ENCODE results near the gene TBC1D9B.

The TBC1D9B gene

GRCh38 chr5:179812997-179813607, 94.6 kb downstream of the TBC1D9B start:
- Histone ChIP-seq H3K27me3 (ENCODE audit: insufficient read depth, low read length) (no peaks in the 10 kb centered on the region), H3K36me3 (ENCODE audit: insufficient read depth, low read length) (peaks cover 3% of the 10 kb centered on the region; the same call in 1 of the 2 replicates), H3K27ac (ENCODE audit: low read depth, low read length) (no peak overlapping the region), H2AFZ (ENCODE audit: low read length, unreplicated experiment) (no peak overlapping the region), H3K79me2 (ENCODE audit: control insufficient read depth, insufficient read depth, low read length, unreplicated experiment) (peaks cover 3% of the 10 kb centered on the region), H3K4me1 (ENCODE audit: control insufficient read depth, insufficient read depth, low read length, unreplicated experiment) (peaks cover 8% of the 10 kb centered on the region), H3K4me3 (ENCODE audit: low read depth, low read length) (no peak overlapping the region)

- H2AFZ ChIP-seq (ENCODE audit: low read length, unreplicated experiment) = no peak overlapping the region
- H3K27me3 ChIP-seq (ENCODE audit: insufficient read depth, low read length) = no peaks in the 10 kb centered on the region
- H3K36me3 ChIP-seq (ENCODE audit: insufficient read depth, low read length) = peaks cover 3% of the 10 kb centered on the region; the same call in 1 of the 2 replicates
- H3K27ac ChIP-seq (ENCODE audit: low read depth, low read length) = no peak overlapping the region
- peaks cover 3% of the 10 kb centered on the region for H3K79me2 ChIP-seq (ENCODE audit: control insufficient read depth, insufficient read depth, low read length, unreplicated experiment)
- H3K4me1 ChIP-seq (ENCODE audit: control insufficient read depth, insufficient read depth, low read length, unreplicated experiment) = peaks cover 2% of the 10 kb centered on the region
- no peak overlapping the region for H3K4me3 ChIP-seq (ENCODE audit: low read depth, low read length)
These were observed 95.4 kb downstream of the TBC1D9B start for GRCh38 chr5:179812135-179812825.
